Astrocyte (in vitro differentiated cells and primary cell): ENCODE results near the gene TBATA. TPM values are rescaled to one million over a fixed set of nuclear protein-coding genes. Genes with fewer than 3 reads are reported as not detected.

Experiments used
- DNase-seq: peaks from one replicate; pipeline ENCODE4 v3.0.0-alpha.2; 2010; ENCODE audit warnings: low read depth
- FAIRE-seq: peaks from 2 replicates; lab custom pipeline; 2011; peaks lifted over from hg19 to GRCh38; lab: Jason Lieb, UNC
- H2AFZ ChIP-seq: 2 replicates; pipeline ENCODE4 v1.6.0; 2012; ENCODE audit warnings: low read depth, low read length, inconsistent platforms
- H3K27ac ChIP-seq: 2 replicates; pipeline ENCODE4 v1.5.1; 2011; ENCODE audit warnings: low read depth, low read length, inconsistent platforms
- H3K27me3 ChIP-seq: 2 replicates; pipeline ENCODE4 v1.6.0; 2011; ENCODE audit warnings: low read length, inconsistent platforms; ENCODE audit not compliant: insufficient read depth
- H3K36me3 ChIP-seq: 2 replicates; pipeline ENCODE4 v1.5.1; 2011; ENCODE audit warnings: low read length, inconsistent platforms; ENCODE audit not compliant: insufficient read depth
- H3K4me1 ChIP-seq: 2 replicates; pipeline ENCODE4 v1.5.1; 2011; ENCODE audit warnings: low read length, inconsistent platforms; ENCODE audit not compliant: insufficient read depth
- H3K4me2 ChIP-seq: 2 replicates; pipeline ENCODE4 v1.6.0; 2012; ENCODE audit warnings: low read length, inconsistent platforms
- H3K4me3 ChIP-seq: 2 replicates; pipeline ENCODE4 v1.5.1; 2011; ENCODE audit warnings: low read depth, mild to moderate bottlenecking, low read length, inconsistent platforms; ENCODE audit not compliant: insufficient read depth
- H3K79me2 ChIP-seq: 2 replicates; pipeline ENCODE4 v1.6.0; 2012; ENCODE audit warnings: mild to moderate bottlenecking, low read length, inconsistent platforms; ENCODE audit not compliant: insufficient read depth
- H3K9ac ChIP-seq: 2 replicates; pipeline ENCODE4 v1.6.0; 2012; ENCODE audit warnings: mild to moderate bottlenecking, low read length, inconsistent platforms
- H3K9me3 ChIP-seq: 2 replicates; pipeline ENCODE4 v1.5.1; 2012; ENCODE audit warnings: low read depth, mild to moderate bottlenecking, low read length, inconsistent platforms; ENCODE audit not compliant: insufficient read depth
- H4K20me1 ChIP-seq: 2 replicates; pipeline ENCODE4 v1.6.0; 2012; ENCODE audit warnings: low read length, inconsistent platforms; ENCODE audit not compliant: insufficient read depth
- H3K27ac Mint-ChIP-seq: one replicate; pipeline ENCODE4 v1.8.0; 2021; ENCODE audit warnings: mild to moderate bottlenecking, mixed read lengths; ENCODE audit not compliant: unreplicated experiment
- H3K27me3 Mint-ChIP-seq: one replicate; pipeline ENCODE4 v1.8.0; 2021; ENCODE audit warnings: low read depth, mixed read lengths; ENCODE audit not compliant: unreplicated experiment
- H3K36me3 Mint-ChIP-seq: one replicate; pipeline ENCODE4 v1.8.0; 2021; ENCODE audit warnings: low read depth, mixed read lengths; ENCODE audit not compliant: unreplicated experiment
- H3K4me1 Mint-ChIP-seq: one replicate; pipeline ENCODE4 v1.8.0; 2021; ENCODE audit warnings: low read depth, mixed read lengths; ENCODE audit not compliant: unreplicated experiment
- H3K4me3 Mint-ChIP-seq: one replicate; pipeline ENCODE4 v1.8.0; 2021; ENCODE audit warnings: mild to moderate bottlenecking, moderate library complexity, mixed read lengths; ENCODE audit not compliant: unreplicated experiment
- H3K9me3 Mint-ChIP-seq: one replicate; pipeline ENCODE4 v1.8.0; 2021; ENCODE audit warnings: mild to moderate bottlenecking, mixed read lengths; ENCODE audit not compliant: unreplicated experiment
- CTCF ChIP-seq: IDR thresholded peaks from 2 replicates; pipeline ENCODE4 v1.5.1; 2011; ENCODE audit warnings: low read depth, mild to moderate bottlenecking, inconsistent platforms, low read length, moderate library complexity; ENCODE audit not compliant: insufficient read depth
- EZH2 ChIP-seq: IDR thresholded peaks from 2 replicates; pipeline ENCODE4 v1.6.1; 2012; ENCODE audit warnings: mild to moderate bottlenecking, low read length, inconsistent platforms; ENCODE audit not compliant: insufficient read depth
- total RNA-seq: library from RNA; stranded (reverse); gene quantifications from 2 replicates; pipeline ENCODE4 v1.2.1, GENCODE V29; 2021

The TBATA gene
- total RNA-seq, 1 donor from 2014 or later: not detected

DNA sequence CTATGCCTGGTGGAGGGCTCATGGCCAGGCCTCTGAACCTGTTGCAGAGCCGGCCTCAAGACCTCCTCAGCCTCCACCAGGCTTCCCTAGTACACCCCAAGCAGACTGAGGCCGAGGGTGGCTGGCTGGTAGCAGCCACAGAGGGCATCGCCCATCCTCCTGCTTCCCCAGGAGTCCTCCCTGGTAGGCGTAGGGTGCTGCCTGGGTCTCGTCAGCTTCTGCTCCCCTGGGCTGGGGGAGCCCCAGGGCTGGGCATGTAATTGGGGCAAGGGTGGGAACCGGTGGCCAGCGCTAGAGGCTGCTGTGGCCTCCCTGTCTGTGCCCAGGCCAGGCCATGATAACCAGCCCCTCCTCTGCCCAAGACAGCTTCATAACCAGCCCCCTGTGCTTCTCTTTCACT is 32.6 kb downstream of the TBATA start:
- H3K79me2 ChIP-seq: no peaks in the 10 kb centered on the region
- H3K27ac Mint-ChIP-seq: no peak overlapping the region
- no peaks in the 10 kb centered on the region for H4K20me1 ChIP-seq
- H3K9me3 Mint-ChIP-seq: peaks cover 3% of the 10 kb centered on the region
- H3K9ac ChIP-seq: no peak overlapping the region
- H3K4me1 ChIP-seq: peaks cover 20% of the 10 kb centered on the region
- no peak overlapping the region for H3K4me3 ChIP-seq
- H3K27me3 Mint-ChIP-seq: peaks cover 7% of the 10 kb centered on the region
- H3K36me3 ChIP-seq: no peaks in the 10 kb centered on the region
- H3K4me1 Mint-ChIP-seq: peaks cover 21% of the 10 kb centered on the region
- H2AFZ ChIP-seq: no peak overlapping the region
- H3K4me3 Mint-ChIP-seq: no peak overlapping the region
- H3K27ac ChIP-seq: no peak overlapping the region
- no peaks in the 10 kb centered on the region for H3K9me3 ChIP-seq
- FAIRE-seq: no peak
- DNase-seq: no peak
- TF ChIP-seq CTCF (no peak), EZH2 (no peak)
- H3K4me2 ChIP-seq: no peak overlapping the region
- H3K27me3 ChIP-seq: no peaks in the 10 kb centered on the region
- H3K36me3 Mint-ChIP-seq: peaks cover 33% of the 10 kb centered on the region

- no peak for TF ChIP-seq EZH2
- no peak for TF ChIP-seq CTCF
- no peak for FAIRE-seq
- H3K4me3 ChIP-seq: no peak overlapping the region
- H3K9me3 ChIP-seq: no peaks in the 10 kb centered on the region
- no peaks in the 10 kb centered on the region for H3K36me3 ChIP-seq
- Mint-ChIP-seq H3K4me1 (peaks cover 19% of the 10 kb centered on the region), H3K27me3 (peaks cover 7% of the 10 kb centered on the region), H3K36me3 (peaks cover 30% of the 10 kb centered on the region), H3K4me3 (no peak overlapping the region), H3K9me3 (peaks cover 3% of the 10 kb centered on the region), H3K27ac (no peak overlapping the region)
- DNase-seq: no peak
- no peaks in the 10 kb centered on the region for H3K27me3 ChIP-seq
- H3K27ac ChIP-seq: no peak overlapping the region
- no peak overlapping the region for H3K4me2 ChIP-seq
- H2AFZ ChIP-seq: no peak overlapping the region
- no peak overlapping the region for H3K9ac ChIP-seq
- no peaks in the 10 kb centered on the region for H4K20me1 ChIP-seq
- peaks cover 20% of the 10 kb centered on the region for H3K4me1 ChIP-seq
- H3K79me2 ChIP-seq: no peaks in the 10 kb centered on the region
Measured at GRCh38 chr10:70751991-70752390, 33.2 kb downstream of the TBATA start.

DNA sequence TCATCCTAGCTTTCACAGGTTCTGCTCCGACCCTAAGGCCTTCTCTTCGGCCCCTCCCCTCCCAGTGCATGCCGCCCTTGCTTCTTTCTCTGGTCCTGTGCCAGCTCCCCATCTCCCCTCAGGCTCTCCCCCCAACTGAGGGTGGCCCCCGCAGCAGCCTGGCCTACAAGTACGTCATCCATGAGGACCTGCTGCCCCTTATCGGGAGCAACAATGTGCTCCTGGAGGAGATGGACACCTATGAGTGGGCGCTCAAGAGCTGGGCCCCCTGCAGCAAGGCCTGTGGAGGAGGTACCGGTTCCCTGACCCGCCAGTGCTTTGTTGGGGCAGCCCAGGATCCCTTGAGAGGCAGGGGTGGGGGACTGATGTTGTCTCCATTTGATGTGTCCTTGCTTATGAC is 33.8 kb downstream of the TBATA start:
- no peak for FAIRE-seq
- no peak overlapping the region for H2AFZ ChIP-seq
- TF ChIP-seq EZH2 (no peak), CTCF (no peak)

More for the DNA sequence above, 33.8 kb downstream of the TBATA start:
- no peak for DNase-seq
- Histone ChIP-seq H3K4me2 (no peak overlapping the region), H3K27me3 (no peaks in the 10 kb centered on the region), H3K36me3 (no peaks in the 10 kb centered on the region), H3K4me3 (no peak overlapping the region), H3K79me2 (no peaks in the 10 kb centered on the region), H3K27ac (no peak overlapping the region), H3K9ac (no peak overlapping the region), H3K9me3 (no peaks in the 10 kb centered on the region), H3K4me1 (peaks cover 13% of the 10 kb centered on the region), H4K20me1 (no peaks in the 10 kb centered on the region)
- Mint-ChIP-seq H3K36me3 (peaks cover 30% of the 10 kb centered on the region), H3K27me3 (peaks cover 7% of the 10 kb centered on the region), H3K27ac (no peak overlapping the region), H3K9me3 (peaks cover 3% of the 10 kb centered on the region), H3K4me1 (peaks cover 14% of the 10 kb centered on the region), H3K4me3 (no peak overlapping the region)
